SK-N-SH treated with all-trans-retinoic acid at 6 μM for 48 hours (cell line): Measurements from ENCODE around the gene ESPNL.
"Not testable (repeated sequence)": the region's sequence is repeated elsewhere in the genome, so short reads cannot be mapped to it uniquely, and the experiment has no call there.

ENCODE experiments used
- ARNTL ChIP-seq: fragments of 450-650 bp; formaldehyde crosslinking; IDR thresholded peaks from 2 replicates; pipeline ENCODE4 v1.5.0; 2020; ENCODE audit warnings: low read depth, mild to moderate bottlenecking, moderate library complexity, borderline replicate concordance
- CREB5 ChIP-seq: fragments of 250-450 bp; sonication (Bioruptor Pico); IDR thresholded peaks from 2 replicates; pipeline ENCODE4 v1.5.1; 2020; ENCODE audit warnings: low read depth, mild to moderate bottlenecking, moderate library complexity
- GLIS3 ChIP-seq: fragments of 250-450 bp; sonication (Bioruptor Pico); IDR thresholded peaks from 2 replicates; pipeline ENCODE4 v1.5.0; 2020; ENCODE audit warnings: mild to moderate bottlenecking, moderate library complexity
- POU6F1 ChIP-seq: fragments of 250-450 bp; sonication (Bioruptor Pico); IDR thresholded peaks from 2 replicates; pipeline ENCODE4 v1.8.0; 2021; ENCODE audit warnings: low read depth, mild to moderate bottlenecking, moderate library complexity, borderline replicate concordance
- PPARA ChIP-seq: fragments of 250-450 bp; sonication (Bioruptor Pico); IDR thresholded peaks from 2 replicates; pipeline ENCODE4 v1.5.0; 2020; ENCODE audit warnings: mild to moderate bottlenecking, borderline replicate concordance
- RARB ChIP-seq: fragments of 250-450 bp; sonication (Bioruptor Pico); IDR thresholded peaks from 2 replicates; pipeline ENCODE4 v1.8.0; 2021; ENCODE audit warnings: mild to moderate bottlenecking, moderate library complexity
- TSHZ2 ChIP-seq: fragments of 250-450 bp; sonication (Bioruptor Pico); IDR thresholded peaks from 2 replicates; pipeline ENCODE4 v1.5.0; 2020; ENCODE audit warnings: mild to moderate bottlenecking, moderate library complexity
- ZNF8 ChIP-seq: fragments of 450-650 bp; formaldehyde crosslinking; IDR thresholded peaks from 2 replicates; pipeline ENCODE4 v1.5.0; 2020; ENCODE audit warnings: mild to moderate bottlenecking, moderate library complexity
- TF ChIP-seq, protein P1 (sequence below): fragments of 250-450 bp; sonication (Bioruptor Pico); IDR thresholded peaks from 2 replicates; pipeline ENCODE4 v1.8.0; 2020; ENCODE audit warnings: mild to moderate bottlenecking, moderate library complexity, borderline replicate concordance

GRCh38 chr2:238171072-238171431 lies 70.9 kb downstream of the ESPNL start:
- TF ChIP-seq, protein P1, sequence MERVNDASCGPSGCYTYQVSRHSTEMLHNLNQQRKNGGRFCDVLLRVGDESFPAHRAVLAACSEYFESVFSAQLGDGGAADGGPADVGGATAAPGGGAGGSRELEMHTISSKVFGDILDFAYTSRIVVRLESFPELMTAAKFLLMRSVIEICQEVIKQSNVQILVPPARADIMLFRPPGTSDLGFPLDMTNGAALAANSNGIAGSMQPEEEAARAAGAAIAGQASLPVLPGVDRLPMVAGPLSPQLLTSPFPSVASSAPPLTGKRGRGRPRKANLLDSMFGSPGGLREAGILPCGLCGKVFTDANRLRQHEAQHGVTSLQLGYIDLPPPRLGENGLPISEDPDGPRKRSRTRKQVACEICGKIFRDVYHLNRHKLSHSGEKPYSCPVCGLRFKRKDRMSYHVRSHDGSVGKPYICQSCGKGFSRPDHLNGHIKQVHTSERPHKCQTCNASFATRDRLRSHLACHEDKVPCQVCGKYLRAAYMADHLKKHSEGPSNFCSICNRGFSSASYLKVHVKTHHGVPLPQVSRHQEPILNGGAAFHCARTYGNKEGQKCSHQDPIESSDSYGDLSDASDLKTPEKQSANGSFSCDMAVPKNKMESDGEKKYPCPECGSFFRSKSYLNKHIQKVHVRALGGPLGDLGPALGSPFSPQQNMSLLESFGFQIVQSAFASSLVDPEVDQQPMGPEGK (CRISPR knock-in tag) = not testable (repeated sequence)
- TF ChIP-seq GLIS3; ZNF8 (CRISPR knock-in tag); ARNTL (CRISPR knock-in tag); CREB5 (CRISPR knock-in tag); TSHZ2 (CRISPR knock-in tag); RARB (CRISPR knock-in tag); PPARA; POU6F1 (CRISPR knock-in tag): not testable (repeated sequence)
